Activated CD8-positive, alpha-beta T cell treated with anti-CD3 and anti-CD28 coated beads for 36 hours (primary cell): Measurements from ENCODE around the gene CREBBP. TPM values are rescaled to one million over a fixed set of nuclear protein-coding genes. Genes with fewer than 3 reads are reported as not detected.

Experiments
- ATAC-seq: fragments of 200-7000 bp; cut with Tn5 transposase; one replicate; pipeline ENCODE4 v1.10.0; 2021; ENCODE audit warnings: mild to moderate bottlenecking, moderate library complexity
- CTCF ChIA-PET: fragments of 350-600 bp; sonication (Branson Sonifier 250); formaldehyde crosslinking; loops from one replicate; lab custom pipeline; 2021; ENCODE audit warnings: antibody characterized with exemption; lab: Charles Lee
- POLR2A ChIA-PET: fragments of 350-600 bp; sonication (Branson Sonifier 250); formaldehyde crosslinking; loops from one replicate; lab custom pipeline; 2021; ENCODE audit warnings: antibody characterized with exemption; lab: Charles Lee
- DNase-seq: peaks from one replicate; pipeline ENCODE4 v3.0.0-alpha.2; 2020
- H3K27ac Mint-ChIP-seq: one replicate; pipeline ENCODE4 v1.8.0; 2021; ENCODE audit warnings: mild to moderate bottlenecking, mixed read lengths
- H3K27me3 Mint-ChIP-seq: one replicate; pipeline ENCODE4 v1.8.0; 2021; ENCODE audit warnings: mixed read lengths
- H3K36me3 Mint-ChIP-seq: one replicate; pipeline ENCODE4 v1.8.0; 2021; ENCODE audit warnings: low read depth, mixed read lengths
- H3K4me1 Mint-ChIP-seq: one replicate; pipeline ENCODE4 v1.8.0; 2021; ENCODE audit warnings: low read depth, mixed read lengths
- H3K4me3 Mint-ChIP-seq: one replicate; pipeline ENCODE4 v1.8.0; 2021; ENCODE audit warnings: mild to moderate bottlenecking, moderate library complexity, mixed read lengths
- H3K9me3 Mint-ChIP-seq: one replicate; pipeline ENCODE4 v1.8.0; 2021; ENCODE audit warnings: mixed read lengths
- intact Hi-C: fragments of 100-400 bp; cut with micrococcal nuclease; formaldehyde crosslinking; loops from one replicate; pipeline ENCODE4 v1.10.0; 2022
- total RNA-seq, 2 experiments: library from RNA; stranded (reverse); gene quantifications; one replicate each; pipeline ENCODE4 v1.2.3, GENCODE V29; 2021
- TF ChIP-seq, protein P1 (sequence below): fragments of 200-600 bp; IDR thresholded peaks from one replicate; pipeline ENCODE4 v1.8.0; 2022; ENCODE audit warnings: antibody characterized with exemption, mild to moderate bottlenecking

CREBBP gene
- total RNA-seq, 2 experiments from 2014 or later: 27.9 to 33.5 TPM

DNA sequence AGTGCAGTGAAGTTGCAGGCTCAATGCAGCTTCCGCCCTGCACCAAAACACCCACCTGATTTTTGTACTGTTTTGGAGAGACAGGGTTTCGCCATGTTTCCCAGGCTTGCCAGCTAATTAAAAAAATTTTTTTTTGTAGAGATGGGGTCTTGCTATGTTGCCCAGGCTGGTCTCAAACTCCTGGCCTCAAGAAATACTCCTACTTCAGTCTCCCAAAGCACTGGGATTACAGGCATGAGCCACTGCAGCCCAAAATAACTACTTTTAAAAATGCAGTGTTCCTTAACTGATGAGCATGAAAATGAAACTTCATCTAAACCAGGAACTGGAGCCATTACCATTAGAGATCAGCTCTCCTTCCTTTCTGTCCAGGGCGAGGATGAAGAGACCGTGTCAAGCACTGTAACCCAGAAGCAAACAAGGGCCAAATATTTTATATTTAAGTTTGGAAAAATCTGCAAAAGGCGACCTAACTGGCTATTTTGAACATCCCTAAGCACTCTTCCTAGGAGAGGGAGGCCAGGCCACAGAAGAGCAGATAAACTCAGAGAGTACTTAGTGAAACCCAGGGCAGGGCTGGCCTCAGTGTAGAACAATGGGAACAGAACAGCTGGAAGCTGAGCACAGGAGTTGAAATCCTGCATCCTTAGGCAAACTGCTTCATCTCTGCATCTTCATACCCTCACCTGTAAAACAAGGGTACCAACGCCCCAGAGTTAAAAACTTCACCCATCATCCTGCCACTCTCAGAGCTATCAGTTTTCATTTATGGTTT, 24.0 kb downstream of the CREBBP start:
- peaks cover 76% of the 10 kb centered on the region for H3K4me1 Mint-ChIP-seq
- no peaks in the 10 kb centered on the region for H3K9me3 Mint-ChIP-seq
- intact Hi-C loops: no loop called here
- ATAC-seq (no peak), DNase-seq (no peak)
- TF ChIP-seq, protein P1, sequence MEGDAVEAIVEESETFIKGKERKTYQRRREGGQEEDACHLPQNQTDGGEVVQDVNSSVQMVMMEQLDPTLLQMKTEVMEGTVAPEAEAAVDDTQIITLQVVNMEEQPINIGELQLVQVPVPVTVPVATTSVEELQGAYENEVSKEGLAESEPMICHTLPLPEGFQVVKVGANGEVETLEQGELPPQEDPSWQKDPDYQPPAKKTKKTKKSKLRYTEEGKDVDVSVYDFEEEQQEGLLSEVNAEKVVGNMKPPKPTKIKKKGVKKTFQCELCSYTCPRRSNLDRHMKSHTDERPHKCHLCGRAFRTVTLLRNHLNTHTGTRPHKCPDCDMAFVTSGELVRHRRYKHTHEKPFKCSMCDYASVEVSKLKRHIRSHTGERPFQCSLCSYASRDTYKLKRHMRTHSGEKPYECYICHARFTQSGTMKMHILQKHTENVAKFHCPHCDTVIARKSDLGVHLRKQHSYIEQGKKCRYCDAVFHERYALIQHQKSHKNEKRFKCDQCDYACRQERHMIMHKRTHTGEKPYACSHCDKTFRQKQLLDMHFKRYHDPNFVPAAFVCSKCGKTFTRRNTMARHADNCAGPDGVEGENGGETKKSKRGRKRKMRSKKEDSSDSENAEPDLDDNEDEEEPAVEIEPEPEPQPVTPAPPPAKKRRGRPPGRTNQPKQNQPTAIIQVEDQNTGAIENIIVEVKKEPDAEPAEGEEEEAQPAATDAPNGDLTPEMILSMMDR: no peak
- H3K27ac Mint-ChIP-seq: peak overlapping the region; percentile 11
- peaks cover 3% of the 10 kb centered on the region for H3K36me3 Mint-ChIP-seq
- POLR2A ChIA-PET: interaction anchor here (0.6 to 1.5 kb wide), 8 partner anchors 9 to 798 kb away, joined by 3 to 4 read pairs (median 3); no protein-coding TSS in a partner anchor
- H3K4me3 Mint-ChIP-seq: no peak overlapping the region
- CTCF ChIA-PET: interaction anchor here (1.0 to 1.7 kb wide), 2 partner anchors 10 to 12 kb away, joined by 3 to 5 read pairs; no protein-coding TSS in a partner anchor
- no peaks in the 10 kb centered on the region for H3K27me3 Mint-ChIP-seq

DNA sequence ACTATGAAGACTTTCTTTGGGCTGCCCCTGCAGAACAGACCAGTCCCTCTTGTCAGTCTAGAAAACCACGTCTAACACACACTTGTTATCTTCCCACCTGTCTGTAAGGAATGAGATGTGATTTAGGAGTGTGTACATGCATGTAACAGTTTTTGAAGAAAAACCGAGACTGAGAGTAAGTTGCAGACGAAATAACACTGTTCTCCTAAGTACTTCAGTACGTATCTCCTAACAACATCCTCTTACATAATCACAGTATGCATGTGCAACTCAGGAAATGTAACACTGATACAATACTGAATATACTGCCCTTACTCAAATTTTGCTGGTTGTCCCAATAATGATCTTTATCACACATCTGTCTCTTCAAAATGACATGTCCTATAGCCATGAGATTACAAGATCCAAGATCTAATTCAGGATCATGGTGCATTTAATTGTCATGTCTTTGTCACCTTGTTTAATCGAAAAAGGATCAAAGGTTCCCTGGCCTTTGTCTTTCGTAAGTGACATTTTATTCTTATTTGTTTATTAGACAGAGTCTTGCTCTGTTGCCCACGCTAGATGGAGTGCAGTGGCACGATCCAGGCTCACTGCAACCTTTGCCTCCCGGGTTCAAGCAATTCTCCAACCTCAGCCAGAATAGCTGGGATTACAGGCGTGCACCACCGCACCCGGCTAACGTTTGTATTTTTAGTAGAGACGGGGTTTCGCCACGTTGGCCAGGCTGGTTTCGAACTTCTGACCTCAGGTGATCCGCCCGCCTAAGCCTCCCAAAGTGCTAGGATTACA, 25.6 kb downstream of the CREBBP start:
- ATAC-seq (no peak), DNase-seq (no peak)
- POLR2A ChIA-PET: no interaction called here
- Mint-ChIP-seq H3K36me3 (peaks cover 3% of the 10 kb centered on the region), H3K9me3 (no peaks in the 10 kb centered on the region), H3K27ac (peak overlapping the region; percentile 2), H3K27me3 (no peaks in the 10 kb centered on the region), H3K4me1 (peaks cover 65% of the 10 kb centered on the region), H3K4me3 (no peak overlapping the region)
- intact Hi-C loops: no loop called here
- TF ChIP-seq, protein P1: no peak
- CTCF ChIA-PET: no interaction called here

DNA sequence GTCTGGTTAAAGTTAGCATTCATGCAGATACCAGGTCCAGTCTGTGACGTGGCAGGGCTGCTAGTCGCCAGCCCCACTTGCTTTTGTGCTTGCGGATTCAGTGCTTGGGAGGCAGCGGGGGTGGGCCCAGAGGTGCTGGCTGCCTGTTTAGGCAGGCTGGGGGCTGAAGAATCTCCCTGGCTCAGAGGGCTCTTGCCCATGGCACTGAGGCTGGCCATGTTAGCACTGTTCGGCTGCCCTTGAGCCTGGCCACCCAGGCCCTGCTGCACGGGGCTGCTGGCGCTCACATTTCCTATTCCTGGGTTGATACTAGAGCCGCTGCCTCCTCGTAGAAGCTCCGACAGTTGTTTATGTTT, 30.0 kb downstream of the CREBBP start:
- ATAC-seq: no peak
- no peak for DNase-seq
- POLR2A ChIA-PET: interaction anchor here (0.9 kb wide), 1 partner anchor 9 kb away, joined by 3 read pairs; no protein-coding TSS in a partner anchor
- CTCF ChIA-PET: no interaction called here
- Mint-ChIP-seq H3K27me3 (no peaks in the 10 kb centered on the region), H3K36me3 (peaks cover 4% of the 10 kb centered on the region), H3K4me3 (no peak overlapping the region), H3K4me1 (peaks cover 46% of the 10 kb centered on the region), H3K9me3 (no peaks in the 10 kb centered on the region), H3K27ac (no peak overlapping the region)
- intact Hi-C loops: no loop called here
- TF ChIP-seq, protein P1: no peak

DNA sequence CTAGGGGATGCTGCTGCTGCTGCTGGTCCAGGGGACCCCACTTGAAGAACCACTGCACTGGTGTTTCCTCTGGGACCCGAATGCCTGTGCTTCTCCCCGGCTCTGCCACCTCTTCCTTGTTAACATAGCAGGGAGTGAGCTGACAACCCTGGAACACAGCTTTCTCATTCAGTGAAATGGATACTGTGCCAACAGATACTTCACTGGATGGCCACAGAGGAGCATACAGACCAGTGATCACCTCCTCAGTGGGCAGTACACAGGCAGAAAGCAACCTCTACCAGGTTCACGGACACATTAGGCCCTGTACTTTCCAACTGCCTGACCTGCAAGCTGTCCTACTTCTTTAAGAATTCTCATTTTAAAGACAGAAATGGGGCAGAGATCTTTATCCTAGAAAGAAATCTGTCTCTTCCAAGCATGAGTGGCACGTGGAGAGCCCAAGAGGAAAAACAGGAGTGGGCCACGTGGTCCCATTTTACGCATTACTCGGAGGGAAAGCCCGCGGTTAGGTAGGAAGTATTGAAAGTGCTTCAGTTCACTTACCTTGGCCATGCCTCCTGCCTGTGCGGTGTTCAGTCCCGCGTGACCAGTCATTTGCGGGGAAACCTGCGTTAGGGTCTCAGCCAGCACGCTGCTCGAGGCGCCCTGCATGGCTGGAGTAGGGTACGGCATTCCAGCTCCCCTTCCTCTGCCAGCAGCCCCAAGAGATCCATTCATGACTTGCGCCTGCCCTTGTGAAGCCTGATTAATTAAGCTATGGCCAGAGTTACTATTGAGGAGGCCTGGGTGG, 30.6 kb downstream of the CREBBP start:
- Mint-ChIP-seq H3K4me3 (no peak overlapping the region), H3K36me3 (peaks cover 4% of the 10 kb centered on the region), H3K27ac (no peak overlapping the region), H3K27me3 (no peaks in the 10 kb centered on the region), H3K4me1 (peaks cover 46% of the 10 kb centered on the region), H3K9me3 (no peaks in the 10 kb centered on the region)
- CTCF ChIA-PET: no interaction called here
- DNase-seq (no peak), ATAC-seq (no peak)
- TF ChIP-seq, protein P1: no peak
- POLR2A ChIA-PET: interaction anchor here (0.5 to 0.9 kb wide), 2 partner anchors 10 to 181 kb away, joined by 3 to 4 read pairs; no protein-coding TSS in a partner anchor
- intact Hi-C loops: no loop called here
